ENCODE results near the gene CALHM1.

DNA sequence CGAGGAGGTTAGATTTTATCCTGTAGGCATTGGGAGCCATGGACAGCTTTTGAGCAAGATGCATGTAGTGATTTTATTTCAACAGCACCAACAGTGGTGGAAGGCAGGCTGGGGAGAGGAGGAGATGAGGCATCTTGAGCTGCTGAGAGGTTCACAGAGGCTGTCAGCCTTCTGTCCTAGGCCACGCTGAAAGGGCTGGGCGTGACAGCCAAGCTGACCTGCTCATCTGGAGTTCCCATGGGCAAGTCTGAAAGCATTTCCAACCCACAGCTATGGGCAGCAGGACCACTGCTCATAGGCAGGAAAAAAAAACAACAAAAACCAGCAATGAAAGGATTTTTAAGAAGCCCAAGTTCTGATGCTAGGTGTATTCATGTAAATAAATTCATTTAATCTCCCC lies 42.5 kb upstream of the CALHM1 start:
- TF ChIP-seq, protein P1, sequence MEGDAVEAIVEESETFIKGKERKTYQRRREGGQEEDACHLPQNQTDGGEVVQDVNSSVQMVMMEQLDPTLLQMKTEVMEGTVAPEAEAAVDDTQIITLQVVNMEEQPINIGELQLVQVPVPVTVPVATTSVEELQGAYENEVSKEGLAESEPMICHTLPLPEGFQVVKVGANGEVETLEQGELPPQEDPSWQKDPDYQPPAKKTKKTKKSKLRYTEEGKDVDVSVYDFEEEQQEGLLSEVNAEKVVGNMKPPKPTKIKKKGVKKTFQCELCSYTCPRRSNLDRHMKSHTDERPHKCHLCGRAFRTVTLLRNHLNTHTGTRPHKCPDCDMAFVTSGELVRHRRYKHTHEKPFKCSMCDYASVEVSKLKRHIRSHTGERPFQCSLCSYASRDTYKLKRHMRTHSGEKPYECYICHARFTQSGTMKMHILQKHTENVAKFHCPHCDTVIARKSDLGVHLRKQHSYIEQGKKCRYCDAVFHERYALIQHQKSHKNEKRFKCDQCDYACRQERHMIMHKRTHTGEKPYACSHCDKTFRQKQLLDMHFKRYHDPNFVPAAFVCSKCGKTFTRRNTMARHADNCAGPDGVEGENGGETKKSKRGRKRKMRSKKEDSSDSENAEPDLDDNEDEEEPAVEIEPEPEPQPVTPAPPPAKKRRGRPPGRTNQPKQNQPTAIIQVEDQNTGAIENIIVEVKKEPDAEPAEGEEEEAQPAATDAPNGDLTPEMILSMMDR (IDR thresholded peaks at IDR 0.05) = no peak
- TF ChIP-seq POLR2A (IDR thresholded peaks at IDR 0.05) = no peak
